ENCODE results near the gene BRWD1. TPM values are rescaled to one million over a fixed set of nuclear protein-coding genes. Genes with fewer than 3 reads are reported as not detected.
A peak's percentile ranks its signal among the peaks of the same experiment; 100 is the strongest.
"Not testable (repeated sequence)": the region's sequence is repeated elsewhere in the genome, so short reads cannot be mapped to it uniquely, and the experiment has no call there.

BRWD1 gene
- total RNA-seq, 1 donor from 2014 or later = 147 TPM

DNA sequence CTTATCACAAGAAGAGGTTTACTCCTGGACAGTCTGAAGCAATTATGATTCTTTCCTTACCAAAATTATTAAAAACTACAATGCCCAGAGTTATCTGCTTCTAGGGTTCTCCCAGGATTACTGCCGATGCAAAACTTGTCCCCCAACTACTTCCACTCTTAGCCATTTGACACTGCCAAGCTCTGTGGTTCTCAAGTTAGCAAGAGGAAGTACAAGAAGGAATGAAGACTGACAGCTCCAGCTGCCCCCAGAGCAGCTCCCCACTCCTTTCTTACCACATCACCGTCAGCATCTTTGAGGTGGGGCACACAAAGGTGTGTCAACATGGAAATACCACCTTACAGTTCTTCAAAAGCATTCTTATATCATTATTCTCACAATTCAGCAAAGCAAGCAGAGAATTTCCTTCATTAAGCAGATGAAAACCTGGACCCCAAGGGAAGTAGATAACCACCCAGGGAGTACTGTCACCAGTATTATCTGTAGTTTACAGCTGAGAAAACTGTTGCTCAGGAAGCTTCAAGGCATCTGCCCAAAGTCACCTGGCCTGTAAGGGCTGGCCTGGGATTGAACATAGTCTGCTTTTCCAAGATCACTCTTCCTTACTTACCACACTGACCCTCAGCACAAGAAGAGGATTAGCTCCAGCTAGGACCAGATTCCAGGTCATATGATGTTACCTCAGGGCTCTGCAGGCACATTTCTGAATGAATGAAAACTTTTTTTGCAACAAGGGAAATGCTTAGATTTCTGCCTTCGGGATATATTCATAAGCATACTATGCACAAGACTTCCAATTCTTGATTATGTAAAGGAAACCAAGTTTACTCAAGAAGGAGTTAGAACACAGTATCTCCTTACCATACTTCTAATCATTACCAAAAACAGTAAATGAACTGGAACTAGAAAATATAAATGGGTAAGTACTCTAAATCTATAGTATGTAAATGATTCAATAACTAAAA lies 139.4 kb downstream of the BRWD1 start:
- DNase-seq = peak; percentile 41

DNA sequence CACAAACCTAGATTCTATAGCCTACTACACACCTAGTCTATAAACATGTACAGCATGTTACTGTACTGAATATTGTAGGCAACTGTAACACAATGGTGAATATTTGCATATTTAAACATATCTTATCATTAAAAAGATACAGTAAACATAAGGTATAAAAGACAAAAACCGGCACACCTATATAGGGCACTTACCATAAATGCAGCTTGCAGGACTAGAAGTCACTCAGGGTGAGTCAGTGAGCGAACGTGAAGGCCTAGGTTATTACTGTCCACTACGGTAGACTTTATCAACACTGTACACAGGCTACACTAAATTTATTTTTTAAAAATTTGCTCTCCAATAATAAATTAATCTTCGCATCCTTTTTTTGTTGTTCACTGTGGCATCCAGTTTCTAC lies 143.5 kb downstream of the BRWD1 start:
- no peak for DNase-seq

DNA sequence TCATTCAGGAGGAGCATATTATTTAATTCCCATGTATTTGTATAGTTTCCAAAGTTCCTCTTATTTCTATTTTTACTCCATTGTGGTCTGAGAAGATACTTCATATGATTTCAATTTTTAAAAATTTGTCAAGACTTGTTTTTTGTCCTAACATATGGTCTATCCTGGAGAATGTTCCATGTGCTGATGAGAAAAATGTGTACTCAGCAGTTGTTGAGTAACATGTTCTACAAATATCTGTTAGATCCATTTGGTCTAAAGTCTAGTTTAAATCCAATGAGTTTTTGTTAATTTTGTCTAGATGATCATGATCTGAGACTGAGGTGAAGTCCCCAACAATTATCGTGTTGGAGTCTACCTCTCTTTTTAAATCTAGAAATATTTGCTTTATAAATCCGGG lies 144.6 kb downstream of the BRWD1 start:
- DNase-seq = no peak

DNA sequence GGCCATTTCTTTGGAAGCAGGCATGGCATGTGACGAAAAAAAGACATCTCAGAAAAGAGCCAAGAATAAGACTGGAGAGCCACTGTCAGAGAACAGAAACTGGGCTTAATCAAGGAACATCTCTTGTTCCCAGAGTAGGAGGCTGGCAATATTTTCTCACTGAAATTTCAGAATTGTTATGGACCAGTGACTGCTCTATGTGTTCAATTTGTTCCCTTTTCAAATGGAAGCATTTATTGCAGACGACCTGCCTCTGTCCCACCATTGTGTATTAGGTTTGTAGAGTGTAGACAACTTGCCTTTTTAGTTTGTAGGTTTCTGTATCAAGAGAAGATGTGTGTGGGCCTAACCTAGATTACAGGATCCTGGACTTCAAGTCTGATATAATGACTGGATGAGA lies 148.9 kb downstream of the BRWD1 start:
- DNase-seq = no peak

DNA sequence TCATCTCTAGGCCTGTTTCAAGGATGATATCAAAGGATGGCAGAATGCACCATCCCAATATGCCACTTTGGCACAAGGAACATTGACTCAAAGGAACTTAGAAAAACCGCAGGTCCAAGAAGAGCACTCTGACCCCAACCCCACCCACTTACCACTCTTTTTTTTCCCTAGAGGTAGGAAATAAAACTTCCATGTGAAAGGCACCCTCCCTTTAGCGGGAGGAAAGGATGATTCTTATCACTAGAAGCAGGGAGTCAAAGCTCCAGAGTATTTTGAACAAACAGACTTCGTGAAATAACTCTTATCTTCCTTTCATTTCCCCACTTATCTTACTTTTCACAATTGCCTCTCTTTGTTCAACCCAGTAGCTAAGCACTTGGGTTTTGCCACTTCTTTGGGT lies 152.4 kb downstream of the BRWD1 start:
- DNase-seq = no peak

DNA sequence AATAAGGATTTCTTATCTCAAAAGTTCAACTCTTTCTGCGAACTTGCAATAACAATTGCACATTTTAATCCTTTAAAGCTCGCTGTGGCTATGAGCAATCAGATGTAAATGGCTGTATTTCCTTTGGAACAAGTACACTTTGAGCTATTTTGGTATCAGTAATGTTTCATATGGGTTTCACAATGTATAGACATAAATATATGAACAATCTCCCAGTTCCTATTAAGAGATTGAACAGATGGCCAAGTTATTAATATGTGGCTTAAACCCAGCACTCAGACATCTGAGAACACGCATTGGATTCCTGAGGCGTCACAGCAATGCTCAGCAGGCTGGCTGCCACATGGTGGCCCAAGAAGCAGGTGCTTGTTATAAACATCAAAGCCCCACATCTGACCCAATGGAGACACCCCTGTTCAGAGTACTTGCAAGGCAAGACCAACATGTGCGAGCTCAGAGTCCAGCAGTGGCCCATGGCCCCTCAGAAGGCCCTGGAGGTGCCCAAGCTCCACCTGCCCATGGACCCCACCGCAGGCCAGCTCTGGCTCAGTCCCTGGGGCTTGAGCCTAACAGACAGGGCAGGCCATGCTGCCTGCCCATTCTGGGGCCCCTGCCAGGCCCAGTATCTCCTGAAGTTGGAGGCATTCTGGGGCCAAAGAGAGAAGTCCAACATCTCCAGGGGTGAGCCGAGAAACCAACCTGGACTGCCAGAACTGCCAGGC lies 153.9 kb downstream of the BRWD1 start:
- DNase-seq = peak; percentile 81

DNA sequence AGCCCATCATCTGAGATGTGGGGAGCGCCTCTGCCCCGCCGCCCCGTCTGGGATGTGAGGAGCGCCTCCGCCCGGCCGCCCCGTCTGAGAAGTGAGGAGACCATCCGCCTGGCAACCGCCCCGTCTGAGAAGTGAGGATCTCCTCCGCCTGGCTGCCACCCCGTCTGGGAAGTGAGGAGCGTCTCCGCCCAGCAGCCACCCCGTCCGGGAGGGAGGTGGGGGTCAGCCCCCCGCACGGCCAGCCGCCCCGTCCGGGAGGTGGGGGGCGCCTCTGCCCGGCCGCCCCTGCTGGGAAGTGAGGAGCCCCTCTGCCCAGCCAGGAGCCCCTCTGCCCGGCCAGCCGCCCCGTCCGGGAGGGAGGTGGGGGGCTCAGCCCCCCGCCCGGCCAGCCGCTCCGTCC lies 156.2 kb downstream of the BRWD1 start:
- not testable (repeated sequence) for DNase-seq

DNA sequence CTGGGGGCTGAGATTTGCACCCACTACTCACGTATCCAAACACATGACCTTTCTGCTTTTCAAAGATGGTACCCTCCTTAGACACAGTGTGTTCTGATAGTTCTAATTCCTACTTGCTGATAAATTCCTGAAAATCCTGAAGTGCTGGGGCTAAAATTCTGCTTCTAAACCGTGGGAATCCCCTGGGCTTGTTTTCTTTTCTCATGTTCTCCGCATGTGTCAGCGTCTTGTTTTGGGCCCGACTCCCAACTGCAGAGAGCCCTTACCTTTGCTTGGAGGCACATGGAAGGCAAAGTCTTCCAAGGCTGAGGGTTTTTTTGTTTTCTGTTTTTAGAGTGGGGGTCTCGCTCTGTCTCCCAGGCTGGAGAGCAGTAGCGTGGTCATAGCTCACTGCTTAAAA lies 157.4 kb downstream of the BRWD1 start:
- DNase-seq = no peak

DNA sequence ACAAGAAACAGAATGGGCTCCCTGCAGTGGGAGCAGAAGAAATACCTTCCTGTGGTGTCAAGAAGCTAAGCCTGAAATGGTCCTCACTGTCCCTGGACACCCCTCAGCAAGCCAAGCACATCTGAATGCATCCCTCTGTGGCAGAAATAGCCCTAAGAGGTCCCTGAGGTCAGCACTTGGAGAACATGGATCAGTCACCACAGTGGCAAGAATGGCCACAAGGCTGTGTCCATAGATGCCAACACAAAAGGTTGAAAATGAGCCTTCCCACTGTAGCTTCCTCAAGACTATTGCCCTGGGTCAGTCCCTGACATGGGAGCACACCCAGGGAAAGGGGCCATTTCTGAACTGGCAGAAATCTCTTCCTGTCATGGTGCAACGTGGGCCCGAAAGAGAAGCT lies 157.9 kb downstream of the BRWD1 start:
- no peak for DNase-seq

DNA sequence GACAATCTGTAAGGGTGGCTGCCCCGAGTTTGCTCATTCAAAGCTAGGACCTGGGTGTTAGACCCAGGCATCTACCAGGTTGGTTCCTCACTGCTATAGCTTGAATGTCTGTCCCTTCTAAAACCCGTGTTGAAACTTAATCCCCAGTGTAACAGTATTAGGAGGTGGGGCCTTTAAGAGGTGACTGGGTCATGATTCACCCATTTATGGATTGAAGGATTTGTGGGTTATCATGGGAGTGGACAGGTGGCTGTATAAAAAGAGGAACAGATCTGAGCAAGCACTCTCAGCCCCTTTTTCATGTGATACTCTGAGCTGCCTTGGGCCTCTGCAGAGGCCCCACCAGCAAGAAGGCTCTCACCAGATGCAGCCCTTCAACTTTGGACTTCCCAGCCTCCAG lies 159.6 kb downstream of the BRWD1 start:
- DNase-seq = no peak

DNA sequence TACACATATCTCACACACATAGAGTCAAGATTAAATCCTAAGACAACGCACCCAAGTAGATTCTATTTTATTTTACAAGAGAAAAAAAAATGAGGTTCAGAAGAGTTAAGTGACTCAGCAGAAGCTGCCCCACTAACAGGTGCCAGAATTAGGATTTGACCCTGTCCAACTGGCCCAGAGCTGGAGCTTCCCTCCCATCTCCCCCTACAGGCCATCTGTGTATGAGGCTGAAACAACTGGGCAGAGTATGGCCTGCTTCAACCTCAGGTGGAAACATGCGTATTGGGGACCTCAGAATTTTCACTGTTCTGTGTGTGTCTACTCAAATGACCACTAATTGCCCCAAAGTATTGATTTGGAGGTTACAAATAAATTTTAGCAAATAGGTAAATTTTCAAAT lies 160.1 kb downstream of the BRWD1 start:
- DNase-seq = no peak

DNA sequence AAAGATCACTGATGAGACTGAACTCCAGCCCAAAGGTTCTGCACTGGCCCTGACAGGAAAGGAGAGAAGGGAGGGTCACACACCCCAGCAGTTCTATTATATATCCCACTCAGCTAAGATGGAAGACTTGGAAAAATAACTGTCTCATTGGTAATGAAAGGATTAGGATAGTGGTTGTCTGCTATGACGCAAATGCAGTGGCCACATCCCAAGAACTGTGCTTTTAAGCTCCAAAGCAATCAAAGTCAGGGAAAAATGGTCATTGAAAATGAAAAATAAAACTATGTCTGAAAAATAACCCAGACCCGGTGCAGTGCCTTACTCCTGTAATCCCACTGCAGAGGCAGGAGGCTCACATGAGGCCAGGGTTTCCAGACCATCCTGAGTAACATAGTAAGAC lies 161.2 kb downstream of the BRWD1 start:
- no peak for DNase-seq

DNA sequence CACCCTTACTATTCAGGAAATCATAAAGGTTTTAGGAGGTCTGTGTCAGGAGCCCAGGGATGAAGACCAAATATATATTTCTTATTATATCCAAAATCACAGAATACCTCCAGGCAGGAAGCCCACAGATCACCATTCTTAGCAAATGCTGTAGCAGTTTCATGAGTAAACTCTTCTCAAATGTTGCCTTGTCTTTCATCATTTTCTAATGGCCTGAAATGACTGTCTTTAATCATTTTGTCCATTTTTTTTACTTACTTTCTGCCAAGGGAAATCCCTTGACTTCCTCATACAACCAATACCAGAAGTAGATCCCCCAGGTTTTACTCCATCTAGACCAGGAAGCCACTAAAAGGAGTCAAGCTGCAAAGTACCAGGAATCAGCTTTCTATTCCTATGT lies 162.6 kb downstream of the BRWD1 start:
- no peak for DNase-seq

DNA sequence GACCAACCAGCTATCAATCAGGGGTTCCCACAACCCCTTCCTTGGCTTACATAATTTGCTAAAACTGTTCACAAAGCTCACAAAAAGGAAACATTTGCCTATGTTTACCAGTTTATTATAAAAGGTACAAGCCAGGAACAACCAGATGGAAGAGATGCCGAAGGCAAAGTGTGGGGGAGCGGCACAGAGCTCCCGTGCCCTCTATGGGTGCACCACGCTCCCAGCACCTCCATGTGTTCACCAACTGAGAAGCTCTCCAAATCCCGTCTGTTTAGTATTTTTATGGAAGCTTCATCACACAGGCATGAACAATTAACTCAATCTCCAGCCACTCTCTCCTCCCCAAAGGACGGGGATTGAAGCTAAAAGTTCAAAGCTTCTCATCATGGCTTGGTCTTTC lies 163.1 kb downstream of the BRWD1 start:
- DNase-seq = no peak

DNA sequence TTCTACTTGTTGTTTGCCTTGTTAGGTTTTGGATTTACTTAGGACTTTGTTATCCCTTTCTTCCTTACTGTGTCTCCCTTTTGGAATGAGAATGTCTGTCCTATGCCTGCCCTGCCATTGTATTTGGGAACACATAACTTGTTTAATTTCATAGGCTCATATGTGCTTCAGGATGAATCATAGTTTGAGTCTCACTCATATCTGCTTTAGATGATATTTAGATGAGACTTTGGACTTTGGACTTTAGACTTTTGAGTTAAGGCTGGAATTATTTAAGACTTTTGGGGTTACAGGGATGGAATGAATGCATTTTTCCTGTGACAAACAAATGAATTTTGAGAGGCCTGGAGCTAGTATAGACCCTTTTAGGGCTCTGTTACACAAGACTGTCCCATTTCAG lies 163.6 kb downstream of the BRWD1 start:
- no peak for DNase-seq

DNA sequence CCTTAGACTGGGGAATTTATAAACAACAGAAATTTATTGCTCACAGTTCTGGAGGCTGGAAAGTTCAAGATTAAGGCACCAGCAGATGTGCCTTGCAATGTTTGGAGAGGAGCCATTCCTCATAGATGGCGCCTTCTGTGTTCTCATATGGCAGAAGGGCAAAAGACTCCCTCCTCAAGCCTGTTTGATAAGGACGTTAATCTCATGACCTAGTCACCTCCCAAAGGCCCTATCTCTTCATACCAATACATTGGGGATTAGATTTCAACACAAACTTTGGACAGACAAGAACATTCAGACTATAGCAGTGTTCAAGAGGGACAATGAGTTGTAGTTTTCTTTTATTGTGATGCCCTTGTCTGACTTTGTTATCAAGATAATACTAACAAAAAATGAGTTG lies 164.5 kb downstream of the BRWD1 start:
- DNase-seq = no peak

DNA sequence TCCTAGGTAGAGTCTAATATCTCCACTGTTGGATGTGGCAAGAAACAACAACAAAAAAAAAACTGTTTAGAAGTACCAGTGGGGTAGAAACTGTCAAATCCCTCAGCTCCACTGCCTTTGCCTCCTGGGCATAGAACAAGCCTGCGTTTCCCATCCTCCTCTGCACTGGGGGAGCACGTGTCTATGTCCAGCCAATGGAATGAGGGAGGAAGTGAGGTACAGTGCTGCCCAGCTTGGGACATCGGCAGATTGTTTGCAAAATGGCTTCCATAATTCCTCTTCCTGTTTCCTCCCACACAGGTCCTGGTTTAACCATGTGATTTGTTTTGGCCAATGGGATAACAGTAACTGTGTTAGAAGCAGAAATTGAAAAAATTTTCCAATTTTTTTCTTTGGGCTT lies 169.2 kb downstream of the BRWD1 start:
- no peak for DNase-seq

DNA sequence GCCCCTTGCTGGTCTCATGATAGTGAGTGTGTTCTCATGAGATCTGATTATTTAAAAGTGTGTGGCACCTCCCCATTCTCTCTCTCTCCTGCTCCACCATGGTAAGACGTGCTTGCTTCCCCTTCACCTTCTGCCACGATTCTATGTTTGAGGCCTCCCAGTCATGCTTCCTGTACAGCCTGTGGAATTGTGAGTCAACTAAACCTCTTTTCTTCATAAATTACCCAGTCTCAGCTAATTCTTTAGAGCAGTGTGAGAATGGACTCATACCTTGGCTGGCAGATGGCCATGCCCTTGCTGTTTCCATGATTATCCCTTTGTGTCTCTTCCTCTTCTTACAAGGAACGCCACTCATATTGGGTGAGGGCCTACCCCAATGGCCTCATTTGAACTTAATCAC lies 170.5 kb downstream of the BRWD1 start:
- no peak for DNase-seq

DNA sequence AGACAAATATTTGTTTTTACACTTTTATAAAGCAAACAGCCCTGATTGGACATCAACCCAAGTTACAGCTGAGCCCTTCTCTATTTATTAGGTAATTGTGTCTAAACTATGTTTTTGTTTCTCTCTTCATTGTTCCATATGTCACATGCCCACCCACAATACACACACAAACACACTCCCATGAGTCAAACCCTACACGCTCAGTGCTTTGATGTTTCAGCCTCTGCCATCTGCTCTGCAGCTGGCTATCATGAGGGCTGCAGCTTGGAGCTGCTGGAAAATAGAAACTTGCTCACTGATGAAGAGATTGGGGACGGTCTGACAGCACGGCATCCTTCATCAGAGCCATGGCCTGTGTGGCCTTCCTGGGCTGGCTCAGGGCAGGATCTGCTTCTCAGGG lies 171.9 kb downstream of the BRWD1 start:
- DNase-seq = peak; percentile 40

DNA sequence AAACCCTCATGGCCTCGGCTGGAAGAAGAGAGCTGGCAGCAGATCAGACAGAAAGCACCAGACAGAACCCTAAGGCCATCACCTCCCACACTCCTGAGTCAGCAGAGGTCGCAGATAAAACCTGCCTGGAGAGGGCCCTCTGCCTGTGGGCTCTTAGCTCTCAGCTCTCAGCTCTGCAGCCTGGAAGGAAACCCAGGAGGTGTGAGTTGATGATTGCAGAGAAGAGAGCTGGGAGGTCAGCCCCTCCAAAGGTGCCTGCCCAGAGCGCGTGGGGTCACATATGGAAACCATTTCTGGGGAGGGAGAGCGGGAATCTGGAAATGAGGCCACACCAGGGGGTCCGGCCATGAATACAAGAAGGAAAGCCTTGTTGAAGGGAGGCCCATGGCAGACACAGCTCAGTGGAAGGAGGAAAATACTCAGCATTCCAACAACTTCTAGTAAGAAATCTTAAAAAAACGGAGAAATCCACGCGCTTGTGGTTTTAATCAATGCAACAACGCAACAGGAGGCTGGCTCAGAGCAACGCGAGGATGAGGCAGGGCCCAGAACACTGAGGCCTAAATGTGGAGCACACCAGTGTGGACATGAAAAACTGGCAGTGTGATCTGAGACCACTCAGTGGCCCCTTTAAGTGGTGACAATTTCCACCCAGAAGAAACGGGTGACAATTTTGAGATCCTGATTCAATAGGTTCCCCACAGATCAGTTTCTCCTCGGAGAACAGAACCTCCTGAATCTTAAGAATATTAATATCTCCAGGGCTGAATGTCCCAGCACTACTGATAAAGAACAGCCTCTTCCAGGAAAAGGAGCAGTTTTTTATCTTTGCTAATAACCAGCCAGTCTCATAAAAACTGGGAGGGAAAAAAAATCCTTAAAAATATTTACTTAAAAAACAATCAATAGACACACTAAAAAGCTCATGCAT lies 175.9 kb downstream of the BRWD1 start:
- peak; percentile 58 for DNase-seq

DNA sequence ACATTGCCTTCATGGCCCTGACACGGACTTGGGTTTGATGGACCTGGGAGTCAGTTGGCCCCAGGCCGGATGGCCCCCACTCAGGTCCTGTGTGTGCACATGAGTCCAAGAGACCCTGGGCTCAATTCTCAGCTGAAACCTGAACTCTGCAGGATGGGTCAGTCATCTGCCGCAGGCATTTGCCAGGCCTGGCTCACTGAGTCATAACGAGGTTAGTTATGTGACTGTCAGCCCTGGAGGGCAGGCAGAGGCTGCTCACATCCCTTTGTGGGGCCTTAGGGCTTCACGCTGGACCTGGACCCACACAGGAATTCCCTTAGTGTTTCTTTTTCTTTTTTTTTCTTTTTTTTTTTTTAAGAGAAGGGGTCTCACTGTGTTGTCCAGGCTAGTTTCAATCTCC lies 176.7 kb downstream of the BRWD1 start:
- no peak for DNase-seq

DNA sequence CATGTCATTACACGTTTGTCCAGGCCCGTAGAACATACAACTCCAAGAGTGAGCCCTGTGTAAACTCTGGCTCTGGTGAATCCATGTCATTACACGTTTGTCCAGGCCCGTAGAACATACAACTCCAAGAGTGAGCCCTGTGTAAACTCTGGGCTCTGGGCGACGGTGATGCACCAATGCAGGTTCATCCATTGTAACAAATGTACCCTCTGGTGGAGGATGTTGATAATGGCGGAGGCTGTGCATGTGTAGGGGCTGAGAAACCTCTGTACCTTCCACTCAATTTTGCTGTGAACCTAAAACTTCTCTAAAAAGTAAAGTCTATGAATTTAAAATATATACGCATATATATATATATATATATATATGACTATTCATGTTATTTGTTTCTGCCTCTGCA lies 177.3 kb downstream of the BRWD1 start:
- peak; percentile 62 for DNase-seq
